Epithelial cell of prostate (primary cell): ENCODE results near the gene PTPRG.

Experiments
- DNase-seq: peaks from one replicate; pipeline ENCODE4 v3.0.0-alpha.2; 2011; ENCODE audit warnings: low read depth, low spot score
- H3K27ac ChIP-seq: fragments of 450-650 bp; 2 replicates; pipeline ENCODE4 v1.5.1; 2017; ENCODE audit warnings: mild to moderate bottlenecking

Gene PTPRG

GRCh38 chr3:61964566-61964965 lies 403.2 kb downstream of the PTPRG start:
- peak overlapping the region; percentile 11 for H3K27ac ChIP-seq
- DNase-seq, result no peak

GRCh38 chr3:61965770-61966131 lies 404.4 kb downstream of the PTPRG start:
- DNase-seq, result no peak
- peak overlapping the region; percentile 11 for H3K27ac ChIP-seq

GRCh38 chr3:61966200-61966599 lies 404.8 kb downstream of the PTPRG start:
- peak overlapping the region; percentile 11 for H3K27ac ChIP-seq
- peak; percentile 36 for DNase-seq

GRCh38 chr3:61967019-61967418 lies 405.6 kb downstream of the PTPRG start:
- DNase-seq, result no peak
- H3K27ac ChIP-seq, result no peak overlapping the region

- no peak overlapping the region for H3K27ac ChIP-seq
- DNase-seq, result no peak
These were observed 406.6 kb downstream of the PTPRG start for GRCh38 chr3:61967937-61968336.

GRCh38 chr3:61974662-61975061 lies 413.3 kb downstream of the PTPRG start:
- no peak for DNase-seq
- no peak overlapping the region for H3K27ac ChIP-seq

- no peak overlapping the region for H3K27ac ChIP-seq
- no peak for DNase-seq
These were observed 413.8 kb downstream of the PTPRG start for GRCh38 chr3:61975199-61975598.

GRCh38 chr3:61975936-61976335 lies 414.6 kb downstream of the PTPRG start:
- H3K27ac ChIP-seq, result no peak overlapping the region
- no peak for DNase-seq

GRCh38 chr3:61978460-61979419 lies 417.4 kb downstream of the PTPRG start:
- H3K27ac ChIP-seq, result no peak overlapping the region
- DNase-seq, result no peak

GRCh38 chr3:61979638-61980037 lies 418.3 kb downstream of the PTPRG start:
- no peak for DNase-seq
- H3K27ac ChIP-seq, result no peak overlapping the region

GRCh38 chr3:61980041-61980440 lies 418.7 kb downstream of the PTPRG start:
- H3K27ac ChIP-seq, result no peak overlapping the region
- DNase-seq, result no peak

- no peak overlapping the region for H3K27ac ChIP-seq
These were observed 419.7 kb downstream of the PTPRG start for GRCh38 chr3:61981060-61981459.

GRCh38 chr3:61983479-61983878 lies 422.1 kb downstream of the PTPRG start:
- no peak overlapping the region for H3K27ac ChIP-seq
- no peak for DNase-seq

More at GRCh38 chr3:61981060-61981459, 419.7 kb downstream of the PTPRG start:
- no peak for DNase-seq

GRCh38 chr3:61985020-61985419 lies 423.6 kb downstream of the PTPRG start:
- H3K27ac ChIP-seq, result peak overlapping the region; percentile 26
- DNase-seq, result peak; percentile 22

- H3K27ac ChIP-seq, result no peak overlapping the region
- DNase-seq, result no peak
These were observed 425.1 kb downstream of the PTPRG start for GRCh38 chr3:61986473-61986872.

GRCh38 chr3:61989681-61990080 lies 428.3 kb downstream of the PTPRG start:
- no peak for DNase-seq
- H3K27ac ChIP-seq, result no peak overlapping the region

GRCh38 chr3:61990327-61991027 lies 429.1 kb downstream of the PTPRG start:
- no peak overlapping the region for H3K27ac ChIP-seq
- no peak for DNase-seq

GRCh38 chr3:61991706-61992105 lies 430.3 kb downstream of the PTPRG start:
- H3K27ac ChIP-seq, result no peak overlapping the region
- DNase-seq, result no peak

- no peak for DNase-seq
- H3K27ac ChIP-seq, result no peak overlapping the region
These were observed 435.0 kb downstream of the PTPRG start for GRCh38 chr3:61996366-61996765.

GRCh38 chr3:61997101-61997500 lies 435.7 kb downstream of the PTPRG start:
- H3K27ac ChIP-seq, result no peak overlapping the region
- no peak for DNase-seq

- H3K27ac ChIP-seq, result no peak overlapping the region
- no peak for DNase-seq
These were observed 442.5 kb downstream of the PTPRG start for GRCh38 chr3:62003835-62004234.
